ENCODE data around the gene ZDHHC14.

- no peak for TF ChIP-seq CEBPB (IDR thresholded peaks at IDR 0.05)
- no peak for TF ChIP-seq YY1 (IDR thresholded peaks at IDR 0.05; ENCODE audit: low read depth)
- TF ChIP-seq REST (IDR thresholded peaks at IDR 0.05; ENCODE audit: low read depth) = no peak
- no peak for TF ChIP-seq TAF1 (IDR thresholded peaks at IDR 0.05; ENCODE audit: low read depth)
- TF ChIP-seq TCF12 (IDR thresholded peaks at IDR 0.05; ENCODE audit: low read depth) = no peak
- TF ChIP-seq EP300 (IDR thresholded peaks at IDR 0.05; ENCODE audit: borderline replicate concordance) = no peak
- TF ChIP-seq USF1 (IDR thresholded peaks at IDR 0.05) = no peak
- TF ChIP-seq MAX (IDR thresholded peaks at IDR 0.05) = no peak
- no peak for TF ChIP-seq RAD21 (IDR thresholded peaks at IDR 0.05; ENCODE audit: low read depth)
- TF ChIP-seq FOXM1 (IDR thresholded peaks at IDR 0.05; ENCODE audit: borderline replicate concordance, low read depth) = no peak
- TF ChIP-seq ZBTB7A (IDR thresholded peaks at IDR 0.05; ENCODE audit: low read depth) = no peak
- no peak for TF ChIP-seq TEAD4 (IDR thresholded peaks at IDR 0.05)
Observed at GRCh38 chr6:157436944-157437336, 56.0 kb downstream of the ZDHHC14 start.
